ENCODE data around the gene ADAMTS1.

ADAMTS1 gene

GRCh38 chr21:26819740-26820324 lies 25.4 kb downstream of the ADAMTS1 start:
- in situ Hi-C loops (cut with HindIII; ENCODE audit: low pct_unique_long_range_greater_than_20kb, low sequenced_read_pairs), result no loop called here
- no peak for TF ChIP-seq JUND (IDR thresholded peaks at IDR 0.05; ENCODE audit: low read depth)
- DNase-seq (ENCODE audit: low read depth in 1 of 2, low spot score in 1 of 2), result no peak

GRCh38 chr21:26818906-26819305 lies 26.3 kb downstream of the ADAMTS1 start:
- no peak for TF ChIP-seq JUND (IDR thresholded peaks at IDR 0.05; ENCODE audit: low read depth)
- in situ Hi-C loops (cut with HindIII; ENCODE audit: low pct_unique_long_range_greater_than_20kb, low sequenced_read_pairs), result no loop called here
- DNase-seq (ENCODE audit: low read depth in 1 of 2, low spot score in 1 of 2), result no peak

- in situ Hi-C loops (cut with HindIII; ENCODE audit: low pct_unique_long_range_greater_than_20kb, low sequenced_read_pairs), result no loop called here
- TF ChIP-seq JUND (IDR thresholded peaks at IDR 0.05; ENCODE audit: low read depth), result no peak
- DNase-seq (ENCODE audit: low read depth in 1 of 2, low spot score in 1 of 2), result no peak
These were observed 30.0 kb downstream of the ADAMTS1 start for GRCh38 chr21:26815197-26815596.

- in situ Hi-C loops (cut with HindIII; ENCODE audit: low pct_unique_long_range_greater_than_20kb, low sequenced_read_pairs), result no loop called here
- DNase-seq (ENCODE audit: low read depth in 1 of 2, low spot score in 1 of 2), result no peak
- TF ChIP-seq JUND (IDR thresholded peaks at IDR 0.05; ENCODE audit: low read depth), result no peak
These were observed 30.8 kb downstream of the ADAMTS1 start for GRCh38 chr21:26814386-26814785.

GRCh38 chr21:26813426-26813998 lies 31.7 kb downstream of the ADAMTS1 start:
- in situ Hi-C loops (cut with HindIII; ENCODE audit: low pct_unique_long_range_greater_than_20kb, low sequenced_read_pairs), result no loop called here
- TF ChIP-seq JUND (IDR thresholded peaks at IDR 0.05; ENCODE audit: low read depth), result no peak
- no peak for DNase-seq (ENCODE audit: low read depth in 1 of 2, low spot score in 1 of 2)

- no peak for DNase-seq (ENCODE audit: low read depth in 1 of 2, low spot score in 1 of 2)
- in situ Hi-C loops (cut with HindIII; ENCODE audit: low pct_unique_long_range_greater_than_20kb, low sequenced_read_pairs), result no loop called here
- TF ChIP-seq JUND (IDR thresholded peaks at IDR 0.05; ENCODE audit: low read depth), result no peak
These were observed 33.0 kb downstream of the ADAMTS1 start for GRCh38 chr21:26812173-26812572.

GRCh38 chr21:26811482-26811881 lies 33.7 kb downstream of the ADAMTS1 start:
- DNase-seq (ENCODE audit: low read depth in 1 of 2, low spot score in 1 of 2), result no peak
- in situ Hi-C loops (cut with HindIII; ENCODE audit: low pct_unique_long_range_greater_than_20kb, low sequenced_read_pairs), result no loop called here
- TF ChIP-seq JUND (IDR thresholded peaks at IDR 0.05; ENCODE audit: low read depth), result no peak

GRCh38 chr21:26810676-26811415 lies 34.4 kb downstream of the ADAMTS1 start:
- in situ Hi-C loops (cut with HindIII; ENCODE audit: low pct_unique_long_range_greater_than_20kb, low sequenced_read_pairs), result no loop called here
- no peak for TF ChIP-seq JUND (IDR thresholded peaks at IDR 0.05; ENCODE audit: low read depth)
- DNase-seq (ENCODE audit: low read depth in 1 of 2, low spot score in 1 of 2), result no peak

GRCh38 chr21:26810266-26810665 lies 34.9 kb downstream of the ADAMTS1 start:
- no peak for DNase-seq (ENCODE audit: low read depth in 1 of 2, low spot score in 1 of 2)
- no peak for TF ChIP-seq JUND (IDR thresholded peaks at IDR 0.05; ENCODE audit: low read depth)
- in situ Hi-C loops (cut with HindIII; ENCODE audit: low pct_unique_long_range_greater_than_20kb, low sequenced_read_pairs), result no loop called here

GRCh38 chr21:26809745-26810144 lies 35.5 kb downstream of the ADAMTS1 start:
- DNase-seq (ENCODE audit: low read depth in 1 of 2, low spot score in 1 of 2), result no peak
- TF ChIP-seq JUND (IDR thresholded peaks at IDR 0.05; ENCODE audit: low read depth), result no peak
- in situ Hi-C loops (cut with HindIII; ENCODE audit: low pct_unique_long_range_greater_than_20kb, low sequenced_read_pairs), result no loop called here

GRCh38 chr21:26806801-26807295 lies 38.4 kb downstream of the ADAMTS1 start:
- in situ Hi-C loops (cut with HindIII; ENCODE audit: low pct_unique_long_range_greater_than_20kb, low sequenced_read_pairs), result no loop called here
- no peak for TF ChIP-seq JUND (IDR thresholded peaks at IDR 0.05; ENCODE audit: low read depth)
- no peak for DNase-seq (ENCODE audit: low read depth in 1 of 2, low spot score in 1 of 2)

- no peak for TF ChIP-seq JUND (IDR thresholded peaks at IDR 0.05; ENCODE audit: low read depth)
- DNase-seq (ENCODE audit: low read depth in 1 of 2, low spot score in 1 of 2), result no peak
- in situ Hi-C loops (cut with HindIII; ENCODE audit: low pct_unique_long_range_greater_than_20kb, low sequenced_read_pairs), result no loop called here
These were observed 40.2 kb downstream of the ADAMTS1 start for GRCh38 chr21:26804895-26805609.

GRCh38 chr21:26801498-26801897 lies 43.7 kb downstream of the ADAMTS1 start:
- in situ Hi-C loops (cut with HindIII; ENCODE audit: low pct_unique_long_range_greater_than_20kb, low sequenced_read_pairs), result no loop called here
- TF ChIP-seq JUND (IDR thresholded peaks at IDR 0.05; ENCODE audit: low read depth), result no peak
- no peak for DNase-seq (ENCODE audit: low read depth in 1 of 2, low spot score in 1 of 2)

Measured in T47D (cell line).